Stimulated activated CD4-positive, alpha-beta T cell treated with anti-CD3 and anti-CD28 coated beads, Interleukin-4, amount 100 ng/mL, for 4 hours (primary cell): Measurements from ENCODE around the gene APLP2.
A peak's percentile ranks its signal among the peaks of the same experiment; 100 is the strongest.
"Not testable (repeated sequence)": the region's sequence is repeated elsewhere in the genome, so short reads cannot be mapped to it uniquely, and the experiment has no call there.

Experiments used
- DNase-seq, 2 experiments: peaks; one replicate each; pipeline ENCODE4 v3.0.0-alpha.2; 2020

The APLP2 gene

DNA sequence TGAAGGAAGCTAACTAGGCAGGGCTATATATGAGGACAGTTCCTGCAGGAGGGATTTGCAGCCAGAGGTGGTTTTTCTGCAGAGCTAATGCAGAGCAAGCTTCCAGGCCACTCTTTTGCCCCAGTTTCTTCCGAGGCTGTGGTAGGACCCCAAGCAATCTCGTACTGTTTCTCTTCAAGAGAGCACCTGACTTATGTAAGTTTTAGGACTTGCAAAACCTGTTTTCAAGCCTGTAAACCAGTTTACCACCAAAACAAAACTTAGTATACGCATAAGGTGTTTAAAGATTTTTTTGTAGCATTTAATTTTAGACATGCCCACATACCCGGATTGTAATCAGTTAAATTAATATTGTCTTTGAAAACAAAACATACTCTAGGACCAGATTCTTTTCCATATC is 7.7 kb upstream of the APLP2 start:
- DNase-seq, result no peak

- no peak for DNase-seq
These were observed 6.2 kb upstream of the APLP2 start for GRCh38 chr11:130063451-130063850.

DNA sequence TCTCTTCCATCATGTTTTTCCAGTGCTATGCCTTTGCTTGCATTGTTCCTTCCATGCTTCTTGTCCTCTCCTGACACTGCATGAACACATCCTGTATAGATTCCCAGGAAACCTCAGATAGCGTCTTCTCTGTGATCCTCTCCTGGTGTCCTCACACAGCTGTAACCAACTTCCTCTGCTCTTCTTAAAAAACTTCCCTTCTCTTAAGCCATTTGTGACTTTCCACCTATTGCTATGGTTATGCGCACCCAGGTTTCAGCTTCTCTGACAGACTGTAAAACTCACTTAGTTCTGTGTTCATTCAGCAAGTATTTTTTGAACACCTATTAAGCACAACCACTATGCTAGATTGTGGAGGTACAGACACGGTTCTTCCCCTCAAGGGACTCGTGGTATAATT is 5.1 kb upstream of the APLP2 start:
- DNase-seq, result no peak

- DNase-seq, result no peak
These were observed 3.4 kb upstream of the APLP2 start for GRCh38 chr11:130066338-130066737.

DNA sequence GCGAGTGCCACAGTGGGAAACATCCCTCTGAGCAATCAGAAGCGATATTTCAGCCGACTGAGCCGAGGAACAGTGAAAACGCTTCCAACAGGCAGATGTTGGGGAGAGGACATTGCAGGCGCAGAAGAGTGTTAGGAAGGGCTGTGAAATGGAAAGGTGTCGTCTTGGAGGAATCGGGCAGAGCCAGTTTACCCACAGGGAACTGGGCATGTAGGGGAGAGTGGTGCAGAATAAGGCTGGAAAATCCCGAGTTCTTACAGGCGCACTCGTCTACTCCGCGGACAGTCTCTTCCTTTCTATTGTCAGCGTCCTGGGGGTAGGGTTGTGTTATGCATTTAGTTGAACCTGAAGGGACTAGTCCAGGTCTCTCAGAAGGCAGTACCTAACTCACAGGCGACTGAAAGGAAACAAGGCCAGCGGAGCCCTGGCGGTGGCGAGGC is 1.1 kb upstream of the APLP2 start:
- DNase-seq, result no peak

DNA sequence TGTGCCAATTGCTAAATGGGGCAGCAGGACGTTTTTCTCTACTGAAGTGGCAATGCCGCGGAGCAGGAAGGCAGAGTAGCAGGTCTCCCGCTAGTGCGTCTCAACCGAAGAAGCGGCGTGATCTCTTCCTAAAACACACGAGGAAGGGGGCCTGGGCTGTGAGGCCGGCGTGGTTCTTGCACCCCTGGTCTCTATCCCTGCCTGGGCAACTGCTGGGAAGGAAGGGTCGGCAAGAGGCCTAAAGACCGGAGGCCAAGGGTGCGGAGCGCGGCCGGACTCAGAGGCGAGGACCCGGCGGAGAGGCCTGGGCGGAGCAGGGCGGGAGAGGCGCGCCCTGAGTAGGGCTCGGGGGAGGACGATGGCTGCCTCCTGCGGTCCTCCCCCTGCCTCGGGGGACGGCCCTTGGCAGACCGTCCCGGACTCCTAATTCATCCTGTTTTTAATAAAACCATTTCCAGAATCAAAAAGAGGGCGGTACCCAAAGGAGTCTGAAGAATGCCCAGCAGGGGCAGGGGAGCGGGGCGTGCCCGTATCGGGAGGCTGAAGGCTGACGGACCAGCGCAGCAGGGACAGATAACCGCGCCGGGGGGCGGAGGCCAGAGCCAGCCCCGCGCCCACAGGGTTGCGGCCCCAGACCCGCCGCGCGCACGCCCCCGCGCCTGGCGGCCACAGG is 572 bp upstream of the APLP2 start:
- peak in 1 of 2 experiments; percentile 34 for DNase-seq

DNA sequence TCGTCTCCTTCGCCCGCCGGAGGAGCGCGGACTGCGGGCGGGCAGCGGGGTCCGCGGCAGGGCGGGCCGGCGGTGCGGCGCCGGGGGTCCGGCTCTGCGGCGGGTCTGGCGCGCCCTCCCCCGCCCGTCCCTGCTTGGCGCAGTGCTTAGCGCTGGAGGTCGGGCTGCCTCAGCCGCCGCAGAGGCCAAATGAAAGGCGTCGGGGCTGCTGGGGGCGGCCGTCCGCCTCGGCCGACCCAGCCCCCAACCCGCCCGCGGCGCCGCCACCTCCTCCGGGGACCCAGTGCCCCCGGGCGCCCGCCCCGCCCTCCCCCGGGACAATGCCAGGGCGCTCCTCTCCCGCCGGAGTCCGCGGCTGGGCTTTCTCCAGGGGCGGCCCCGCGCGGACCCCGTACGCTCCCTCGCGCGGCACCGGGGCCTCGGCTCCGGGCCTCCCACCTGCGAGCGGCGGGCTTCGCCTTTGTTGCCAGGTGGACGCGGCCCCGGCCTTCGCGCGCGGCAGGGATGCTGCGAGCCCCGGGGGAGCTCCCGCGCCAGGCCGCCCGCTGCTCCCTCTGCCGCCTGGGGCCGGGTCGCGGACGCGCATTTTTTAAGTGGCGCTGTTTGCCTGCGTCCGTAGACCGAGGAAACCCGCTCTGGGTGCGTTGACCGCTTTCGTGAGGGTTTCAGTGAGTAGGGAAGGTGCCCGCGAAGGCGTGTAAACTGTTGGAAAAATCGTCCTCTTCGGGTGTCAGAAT is 583 bp downstream of the APLP2 start:
- DNase-seq, result peak; percentile 32 to 35

- no peak for DNase-seq
These were observed 1.1 kb downstream of the APLP2 start for GRCh38 chr11:130070846-130071200.

DNA sequence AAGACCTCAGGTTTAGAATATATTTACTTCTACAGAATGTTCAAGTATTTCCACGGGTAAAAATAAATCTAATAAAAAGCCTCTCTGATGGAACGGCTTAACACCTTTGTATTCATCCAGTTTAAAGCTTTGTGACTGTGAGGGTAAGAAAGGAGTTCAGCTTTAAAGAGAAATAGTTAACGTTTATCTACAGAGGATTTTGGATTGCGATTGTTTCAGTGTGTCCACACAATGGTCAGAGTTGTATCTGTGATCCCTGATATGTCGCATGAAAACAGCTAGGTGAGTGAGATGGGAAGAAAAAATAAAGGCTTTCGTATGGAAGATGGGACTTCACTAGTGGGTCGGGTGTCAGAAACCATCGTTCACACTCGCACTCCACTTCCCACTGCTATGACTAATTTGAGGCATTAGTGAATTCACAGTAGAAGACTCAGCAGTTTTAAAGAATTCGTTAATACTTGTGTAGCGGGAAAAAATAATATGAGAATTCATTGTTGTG is 1.6 kb downstream of the APLP2 start:
- no peak for DNase-seq

DNA sequence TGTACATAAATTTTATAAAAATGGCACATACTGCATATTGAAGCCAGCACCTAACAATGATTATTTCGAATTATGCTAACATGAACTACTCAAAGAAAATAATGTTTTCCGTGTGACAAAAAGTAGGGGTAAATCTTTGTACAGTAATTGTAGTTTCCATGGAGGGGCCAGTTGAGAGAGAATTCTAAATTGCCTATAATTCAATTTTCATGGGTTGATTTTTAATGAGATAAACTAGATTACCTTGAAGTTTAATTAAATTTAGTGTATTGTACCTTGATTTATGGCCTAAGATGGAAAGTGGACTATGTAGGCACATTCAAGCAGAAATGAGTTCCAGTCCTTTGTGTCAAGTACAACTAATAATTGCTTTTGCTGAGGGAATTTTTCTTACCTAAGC is 5.0 kb downstream of the APLP2 start:
- no peak for DNase-seq

DNA sequence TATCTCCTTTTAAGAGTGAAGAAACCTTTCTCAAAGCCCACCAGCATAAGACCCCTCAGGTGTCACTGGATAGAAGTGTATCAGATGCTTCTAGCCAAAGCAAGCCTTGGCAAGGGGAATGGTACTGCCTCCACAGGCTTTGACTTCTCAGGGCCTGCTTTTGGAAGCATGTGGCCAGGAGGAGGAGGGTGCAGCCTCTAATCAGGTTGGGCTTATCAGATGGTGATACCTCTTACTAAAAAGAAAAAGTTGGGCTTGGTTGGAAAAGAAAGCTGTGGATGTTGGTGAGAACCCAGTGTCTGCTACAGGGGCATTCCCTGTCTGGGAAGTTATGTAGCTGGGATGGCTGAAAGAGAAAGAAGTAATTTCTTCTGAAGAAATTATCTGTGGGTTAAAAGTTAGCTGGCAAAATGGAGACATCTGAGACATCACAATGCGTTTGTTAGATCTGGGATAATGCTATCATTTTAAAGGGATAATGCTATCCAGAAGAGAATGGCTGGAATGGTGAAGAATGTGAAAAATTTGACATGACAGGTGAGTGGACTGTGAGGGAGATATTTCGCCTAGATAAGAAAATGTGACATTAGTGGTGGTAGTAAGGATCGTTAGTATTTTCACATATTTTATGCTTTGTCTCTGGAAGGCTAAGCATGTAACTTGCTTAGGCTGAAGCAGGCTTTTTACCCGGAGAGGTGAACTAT is 7.2 kb downstream of the APLP2 start:
- no peak for DNase-seq

DNA sequence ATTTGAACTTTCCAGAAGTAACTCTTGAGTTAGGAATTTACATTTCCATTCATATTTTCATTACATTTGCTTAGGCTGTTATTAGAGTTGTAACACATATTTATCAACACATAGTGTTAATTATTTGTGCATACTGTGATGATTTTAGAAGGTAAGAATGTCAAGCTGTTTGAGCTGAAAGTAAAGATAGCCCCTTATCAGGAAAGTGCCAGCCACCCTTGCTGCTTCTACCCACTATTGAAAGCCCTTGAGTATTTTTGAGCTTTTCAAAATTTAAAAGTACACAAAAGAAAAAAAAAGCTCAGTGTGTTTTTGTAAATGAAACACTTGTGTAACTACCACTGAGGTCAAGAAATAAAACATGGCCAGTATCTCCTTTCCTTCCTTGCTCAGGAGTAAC is 8.0 kb downstream of the APLP2 start:
- DNase-seq, result no peak

DNA sequence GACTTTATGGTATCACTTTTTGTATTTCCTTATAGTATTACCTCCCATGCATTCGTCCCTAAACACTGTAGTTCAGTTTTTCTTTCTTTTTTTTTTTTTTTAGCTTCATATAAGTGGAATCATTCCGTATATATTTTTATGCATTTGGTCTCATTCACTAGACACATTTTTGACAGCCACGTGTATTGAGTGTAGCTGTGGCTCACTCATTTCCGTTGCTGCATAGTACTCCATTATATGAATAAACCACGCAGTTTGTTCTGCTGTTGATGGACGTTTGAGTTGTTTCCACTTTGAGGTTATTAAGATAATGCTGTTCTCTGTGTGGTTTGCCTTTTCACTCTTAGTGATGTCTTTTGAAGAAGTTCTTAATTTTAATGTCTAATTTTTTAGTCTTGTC is 8.4 kb downstream of the APLP2 start:
- no peak for DNase-seq

GRCh38 chr11:130085671-130086290 is 16.1 kb downstream of the APLP2 start:
- no peak for DNase-seq

GRCh38 chr11:130086669-130087068 is 17.0 kb downstream of the APLP2 start:
- DNase-seq, result no peak

DNA sequence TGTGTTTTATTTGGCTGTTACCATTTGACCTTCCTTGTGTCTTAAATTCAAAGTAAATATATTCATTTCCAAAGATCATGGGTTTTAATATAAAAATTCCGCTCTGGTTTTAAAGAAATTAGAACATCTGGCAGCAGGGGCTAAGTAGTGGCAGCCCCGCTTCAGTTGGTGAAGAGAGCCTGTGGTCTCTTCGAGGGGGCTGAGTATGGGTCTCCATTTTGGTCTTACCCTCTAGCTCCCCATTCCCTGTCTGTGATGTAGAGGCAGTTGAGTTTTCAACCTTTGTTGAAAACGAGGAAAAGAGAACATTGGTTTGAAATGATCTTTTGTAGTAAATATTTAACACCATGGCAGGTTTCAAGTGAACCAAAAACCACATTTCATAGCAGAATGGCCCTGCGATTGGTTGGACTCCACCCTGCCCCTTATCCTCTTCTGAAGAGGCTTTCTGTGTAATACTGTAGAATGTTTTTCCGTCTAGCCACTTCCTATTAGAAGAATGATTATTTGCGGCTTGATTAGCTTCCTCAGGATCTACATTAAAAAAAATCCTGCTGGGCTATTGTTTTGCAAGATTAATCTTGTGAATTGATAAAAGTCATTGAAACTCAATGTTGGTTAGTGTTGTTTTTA is 17.7 kb downstream of the APLP2 start:
- no peak for DNase-seq

DNA sequence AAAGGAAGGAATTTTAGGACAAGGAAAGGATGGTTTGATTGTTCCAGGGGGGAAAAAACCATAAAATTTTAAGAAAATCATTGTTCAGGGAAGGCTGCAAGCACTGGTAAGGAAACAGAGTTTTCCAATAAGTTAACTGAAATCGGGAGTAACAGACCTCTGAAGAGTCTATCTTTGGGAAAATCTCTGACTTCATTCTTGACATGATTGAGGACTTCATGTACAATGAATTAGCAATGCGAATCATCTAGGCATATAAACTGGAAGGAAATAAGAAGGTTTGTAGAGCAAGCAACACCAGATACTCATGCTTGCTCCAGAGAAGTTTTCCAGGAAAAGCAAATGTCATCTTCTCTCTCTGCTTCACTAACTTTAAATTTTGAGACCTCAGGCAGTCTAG is 18.5 kb downstream of the APLP2 start:
- no peak for DNase-seq

- no peak for DNase-seq
These were observed 19.4 kb downstream of the APLP2 start for GRCh38 chr11:130088919-130089673.

DNA sequence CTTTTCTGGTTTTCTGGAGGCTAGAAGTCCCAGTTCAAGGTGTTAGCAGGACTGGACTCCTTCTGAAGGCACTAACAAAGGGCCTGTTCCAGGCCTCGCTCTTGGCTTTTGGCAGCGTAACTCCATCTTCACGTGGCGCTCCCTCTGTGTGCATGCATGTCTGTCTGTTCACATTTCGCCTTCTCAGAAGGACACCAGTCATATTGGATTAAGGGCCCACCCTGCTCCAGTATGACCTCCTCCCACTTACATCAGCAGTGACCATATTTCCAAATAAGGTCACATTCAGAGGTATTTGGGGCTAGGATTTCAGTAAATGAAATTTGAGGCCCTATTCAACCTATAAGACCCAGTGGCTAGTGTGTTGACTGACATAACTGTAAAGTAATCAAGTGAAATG is 20.0 kb downstream of the APLP2 start:
- no peak for DNase-seq

- DNase-seq, result not testable (repeated sequence)
These were observed 20.8 kb downstream of the APLP2 start for GRCh38 chr11:130090517-130090916.

DNA sequence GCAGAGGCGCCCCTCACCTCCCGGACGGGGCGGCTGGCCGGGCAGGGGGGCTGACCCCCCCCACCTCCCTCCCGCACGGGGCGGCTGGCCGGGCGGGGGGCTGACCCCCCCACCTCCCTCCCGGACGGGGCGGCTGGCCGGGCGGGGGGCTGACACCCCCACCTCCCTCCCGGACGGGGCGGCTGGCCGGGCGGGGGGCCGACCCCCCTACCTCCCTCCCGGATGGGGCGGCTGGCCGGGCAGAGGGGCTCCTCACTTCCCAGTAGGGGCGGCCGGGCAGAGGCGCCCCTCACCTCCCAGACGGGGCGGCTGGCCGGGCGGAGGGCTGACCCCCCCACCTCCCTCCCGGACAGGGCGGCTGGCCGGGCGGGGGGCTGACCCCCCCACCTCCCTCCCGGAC is 21.5 kb downstream of the APLP2 start:
- not testable (repeated sequence) for DNase-seq

GRCh38 chr11:130092661-130093060 is 23.0 kb downstream of the APLP2 start:
- no peak for DNase-seq
